Measurements from ENCODE around the gene EBP. TPM values are rescaled to one million over a fixed set of nuclear protein-coding genes. Genes with fewer than 3 reads are reported as not detected.
A peak's percentile ranks its signal among the peaks of the same experiment; 100 is the strongest.

EBP gene
- total and polyA plus RNA-seq, 9 of the 15 experiments (the other 6 are each of a cell fraction or from before 2014, with no cell fraction given): 228 to 987 (median 274) TPM

GRCh38 chrX:48574270-48575266, 53.0 kb downstream of the EBP start, which contains the start of gene RBM3:
Gene RBM3 (plus strand): TSS chrX:48574484. CDS start chrX:48575181, 697 bp downstream.
- peak; percentile 90 to 97 (median 92) for DNase-seq (ENCODE audit: extremely low read depth in 1 of 4, low spot score in 3 of 4)
- Histone ChIP-seq H3K9me3 (replicated peaks; ENCODE audit: control insufficient read depth, insufficient read depth, low read depth, low read length) (no peaks in the 10 kb centered on the region), H3K4me3 (peak within 1 kb of the TSS; percentile 90), H3K36me3 (ENCODE audit: control insufficient read depth, insufficient read depth, low read length) (peaks cover 46% of the 10 kb centered on the region), H4K20me1 (replicated peaks; ENCODE audit: control insufficient read depth, insufficient read depth, low read length) (peaks cover 13% of the 10 kb centered on the region; the same call in 1 of the 2 replicates), H2AFZ (ENCODE audit: low read depth, low read length) (peak within 1 kb of the TSS; percentile 90), H3K79me2 (ENCODE audit: control insufficient read depth, insufficient read depth, low read length) (peaks cover 34% of the 10 kb centered on the region), H3K9ac (ENCODE audit: insufficient read depth in 1 of 2, low read depth in 2 of 2, low read length in 2 of 2) (peak within 1 kb of the TSS; percentile 97 to 100), H3K27ac (ENCODE audit: extremely low read depth, low read depth, low read length) (peak within 1 kb of the TSS; percentile 100), H3K4me1 (replicated peaks in 1 of 2; ENCODE audit: control insufficient read depth in 2 of 2, insufficient read depth in 2 of 2, low read length in 2 of 2) (peaks cover 13 to 14% of the 10 kb centered on the region in 2 experiments; a peak in 4 of 5 replicates), H3K27me3 (ENCODE audit: control insufficient read depth in 2 of 2, insufficient read depth in 2 of 2, low read length in 2 of 2) (no peaks in the 10 kb centered on the region), H3K9me1 (ENCODE audit: control insufficient read depth, insufficient read depth, low read length) (peaks cover 10% of the 10 kb centered on the region), H3K4me2 (ENCODE audit: insufficient read depth, low read length) (peak within 1 kb of the TSS; percentile 97)
- BruUV-seq (replicated peaks): TSS peak; percentile 71
- in situ Hi-C loops (cut with MboI): no loop called here
- under 1% methylated on average over 42 of the region's 71 CpGs for WGBS (ENCODE audit: insufficient coverage, low coverage, missing lambda C conversion rate)
- ChIA-PET POLR2A (interaction anchor here (0.6 to 1.7 kb wide), 20 partner anchors 9 to 1342 kb away, joined by 3 to 12 read pairs (median 4); partner anchors contain the start of gene TBC1D25), CTCF (ENCODE audit: low intra/inter-chr PET ratio) (no interaction called here)
- intact Hi-C loops (cut with micrococcal nuclease): loop anchor here (2.0 to 10.0 kb wide), 2 partner anchors 22 to 50 kb away; partner anchors contain the start of genes EBP and WDR13
- ATAC-seq: peak; percentile 96
- peak; percentile 94 for FAIRE-seq
- TF ChIP-seq ARNT (IDR thresholded peaks at IDR 0.05) (peak in 1 of 2 experiments; percentile 33; a peak in 2 of 4 replicates), ZNF507 (tag; conservative IDR thresholded peaks at IDR 0.05) (no peak), ZNF586 (CRISPR knock-in tag; conservative IDR thresholded peaks at IDR 0.05) (no peak), BHLHE40 (IDR thresholded peaks at IDR 0.05; ENCODE audit: low read length) (no peak), SPI1 (IDR thresholded peaks at IDR 0.05; ENCODE audit: borderline replicate concordance, low read depth, low read length) (no peak), CBX3 (IDR thresholded peaks at IDR 0.05; ENCODE audit: borderline replicate concordance in 1 of 2, low read length in 2 of 2) (no peak), GTF2B (IDR thresholded peaks at IDR 0.05; ENCODE audit: extremely low read depth, insufficient read length) (no peak), POLR2A (conservative IDR thresholded peaks at IDR 0.05) (peak; percentile 98), L3MBTL2 (IDR thresholded peaks at IDR 0.05) (peak; percentile 92), IRF9 (tag; IDR thresholded peaks at IDR 0.05) (no peak), IRF2 (CRISPR knock-in tag; IDR thresholded peaks at IDR 0.05) (no peak), NFIX (CRISPR knock-in tag; IDR thresholded peaks at IDR 0.05; ENCODE audit: low read depth) (no peak), CC2D1A (IDR thresholded peaks at IDR 0.05) (0 out of 2 replicates have a peak, but pooled peaks have one; percentile 6), NR2C2 (CRISPR knock-in tag; IDR thresholded peaks at IDR 0.05) (no peak), NR2C2 (tag; IDR thresholded peaks at IDR 0.05) (peak; percentile 86), HDAC1 (IDR thresholded peaks at IDR 0.05) (peak in 1 of 2 experiments; percentile 92; a peak in 3 of 4 replicates), POLR2H (tag; IDR thresholded peaks at IDR 0.05; ENCODE audit: low read depth) (peak; percentile 93), ZNF232 (CRISPR knock-in tag; IDR thresholded peaks at IDR 0.05) (no peak), HNRNPH1 (optimal IDR thresholded peaks at IDR 0.05; ENCODE audit: low read depth, low read length) (no peak)
- TF ChIP-seq, protein P1, sequence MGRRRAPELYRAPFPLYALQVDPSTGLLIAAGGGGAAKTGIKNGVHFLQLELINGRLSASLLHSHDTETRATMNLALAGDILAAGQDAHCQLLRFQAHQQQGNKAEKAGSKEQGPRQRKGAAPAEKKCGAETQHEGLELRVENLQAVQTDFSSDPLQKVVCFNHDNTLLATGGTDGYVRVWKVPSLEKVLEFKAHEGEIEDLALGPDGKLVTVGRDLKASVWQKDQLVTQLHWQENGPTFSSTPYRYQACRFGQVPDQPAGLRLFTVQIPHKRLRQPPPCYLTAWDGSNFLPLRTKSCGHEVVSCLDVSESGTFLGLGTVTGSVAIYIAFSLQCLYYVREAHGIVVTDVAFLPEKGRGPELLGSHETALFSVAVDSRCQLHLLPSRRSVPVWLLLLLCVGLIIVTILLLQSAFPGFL (CRISPR knock-in tag; IDR thresholded peaks at IDR 0.05): no peak
